HG03575 (cell line): ENCODE results near the gene GPER1.
"Not testable (repeated sequence)": the region's sequence is repeated elsewhere in the genome, so short reads cannot be mapped to it uniquely, and the experiment has no call there.

Source experiments
- ATAC-seq: cut with Tn5 transposase; IDR thresholded peaks from one replicate; pipeline ENCODE4 v1.9.1; 2021; ENCODE audit not compliant: unreplicated experiment, insufficient number of reproducible peaks, low FRiP score; ENCODE audit errors: extremely low read depth

The GPER1 gene

GRCh38 chr7:1087952-1088920 lies at the start of gene GPER1:
Gene GPER1, plus strand, starts transcription at chr7:1088113. Its CDS starts 3,616 bp downstream, at chr7:1091729.
- no peak for ATAC-seq

GRCh38 chr7:1040233-1040632 lies 47.7 kb upstream of the GPER1 start:
- ATAC-seq, result not testable (repeated sequence)

GRCh38 chr7:1040790-1041189 lies 47.1 kb upstream of the GPER1 start:
- no peak for ATAC-seq

GRCh38 chr7:1041551-1042491 lies 46.1 kb upstream of the GPER1 start:
- ATAC-seq, result no peak

- ATAC-seq, result no peak
Measured at GRCh38 chr7:1042492-1042833, 45.5 kb upstream of the GPER1 start.

- no peak for ATAC-seq
Measured at GRCh38 chr7:1043552-1044188, 44.2 kb upstream of the GPER1 start.

GRCh38 chr7:1044189-1045068 lies 43.5 kb upstream of the GPER1 start, which contains the start of gene GPR146:
Gene GPR146, plus strand, starts transcription at chr7:1044546. Its CDS starts 12,970 bp downstream, at chr7:1057516.
- ATAC-seq, result no peak

- ATAC-seq, result no peak
Measured at GRCh38 chr7:1045069-1046063, 42.5 kb upstream of the GPER1 start.

GRCh38 chr7:1046722-1047679 lies 40.9 kb upstream of the GPER1 start:
- no peak for ATAC-seq

GRCh38 chr7:1049006-1049741 lies 38.7 kb upstream of the GPER1 start:
- no peak for ATAC-seq

- no peak for ATAC-seq
Measured at GRCh38 chr7:1049801-1050200, 38.1 kb upstream of the GPER1 start.

GRCh38 chr7:1050254-1050906 lies 37.5 kb upstream of the GPER1 start:
- ATAC-seq, result no peak

- no peak for ATAC-seq
Measured at GRCh38 chr7:1050956-1051690, 36.8 kb upstream of the GPER1 start.

GRCh38 chr7:1052031-1052818 lies 35.7 kb upstream of the GPER1 start:
- ATAC-seq, result no peak
